Measurements from ENCODE around the gene ENAH.

DNA sequence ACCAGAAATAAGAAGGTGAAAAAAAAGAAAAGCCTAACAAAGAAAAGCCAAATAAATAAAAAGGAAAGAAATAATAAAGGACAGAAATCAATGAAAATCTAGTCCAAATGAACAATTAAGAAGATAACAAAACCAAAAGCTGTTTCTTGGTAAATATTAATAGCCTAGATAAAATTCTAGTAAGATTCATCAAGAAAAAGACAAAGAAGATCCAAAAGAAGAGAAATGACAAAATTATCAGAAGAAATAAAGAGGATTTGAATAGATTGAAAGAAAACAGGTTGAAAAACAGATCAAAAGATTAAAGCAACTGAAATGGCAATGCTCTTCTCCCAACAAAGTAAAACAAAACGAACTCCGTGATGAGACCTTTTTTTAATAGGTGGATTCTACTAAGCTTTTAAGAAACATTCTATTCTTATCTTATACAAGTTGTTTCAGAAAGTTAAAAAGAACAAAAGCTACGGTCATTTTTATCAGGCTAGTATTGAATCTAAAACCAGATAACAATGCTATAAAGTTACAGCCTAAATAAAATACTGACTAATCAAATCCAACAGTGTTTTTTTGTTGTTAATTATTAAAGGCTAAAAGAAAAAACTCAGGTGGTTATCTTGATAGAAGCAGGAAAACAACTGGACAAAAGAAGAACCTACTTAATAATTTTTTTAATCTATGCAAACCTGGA, 50.9 kb downstream of the ENAH start:
- TF ChIP-seq, protein P1, sequence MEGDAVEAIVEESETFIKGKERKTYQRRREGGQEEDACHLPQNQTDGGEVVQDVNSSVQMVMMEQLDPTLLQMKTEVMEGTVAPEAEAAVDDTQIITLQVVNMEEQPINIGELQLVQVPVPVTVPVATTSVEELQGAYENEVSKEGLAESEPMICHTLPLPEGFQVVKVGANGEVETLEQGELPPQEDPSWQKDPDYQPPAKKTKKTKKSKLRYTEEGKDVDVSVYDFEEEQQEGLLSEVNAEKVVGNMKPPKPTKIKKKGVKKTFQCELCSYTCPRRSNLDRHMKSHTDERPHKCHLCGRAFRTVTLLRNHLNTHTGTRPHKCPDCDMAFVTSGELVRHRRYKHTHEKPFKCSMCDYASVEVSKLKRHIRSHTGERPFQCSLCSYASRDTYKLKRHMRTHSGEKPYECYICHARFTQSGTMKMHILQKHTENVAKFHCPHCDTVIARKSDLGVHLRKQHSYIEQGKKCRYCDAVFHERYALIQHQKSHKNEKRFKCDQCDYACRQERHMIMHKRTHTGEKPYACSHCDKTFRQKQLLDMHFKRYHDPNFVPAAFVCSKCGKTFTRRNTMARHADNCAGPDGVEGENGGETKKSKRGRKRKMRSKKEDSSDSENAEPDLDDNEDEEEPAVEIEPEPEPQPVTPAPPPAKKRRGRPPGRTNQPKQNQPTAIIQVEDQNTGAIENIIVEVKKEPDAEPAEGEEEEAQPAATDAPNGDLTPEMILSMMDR (IDR thresholded peaks at IDR 0.05; ENCODE audit: low read length), result no peak
- no peak for TF ChIP-seq EZH2 (IDR thresholded peaks at IDR 0.05; ENCODE audit: borderline replicate concordance, low read length)
